ENCODE measurements around the gene SDK1.
A peak's percentile ranks its signal among the peaks of the same experiment; 100 is the strongest.

The SDK1 gene

DNA sequence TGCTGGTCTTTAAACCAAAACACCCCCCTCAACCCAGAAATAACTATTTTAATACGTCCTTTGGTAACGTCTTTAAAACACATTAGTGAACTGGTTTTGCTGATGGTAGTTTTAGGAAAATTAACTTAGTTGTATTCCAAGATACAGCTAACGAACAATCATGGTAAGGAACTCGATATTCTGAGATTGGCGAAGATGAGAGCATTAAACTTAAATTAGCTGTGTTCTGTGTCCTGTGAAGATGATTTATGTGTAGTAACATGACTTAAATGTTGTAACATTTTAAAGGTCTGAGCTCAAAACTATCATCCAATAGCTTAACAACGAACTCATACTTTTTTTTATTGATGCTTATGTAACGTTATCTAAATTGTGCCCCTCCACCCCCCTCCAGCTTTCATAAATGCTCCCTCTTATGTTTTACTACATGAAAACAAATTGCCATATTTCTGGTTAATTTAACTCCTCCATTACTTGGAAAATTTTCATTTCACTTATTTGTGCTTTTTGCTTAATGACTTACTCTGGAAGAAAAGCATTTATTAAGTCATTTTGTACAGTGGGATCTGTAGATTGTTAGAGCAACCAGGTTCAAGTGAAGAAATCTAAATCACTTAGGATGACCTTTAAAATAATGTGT lies 1.7 kb downstream of the SDK1 start:
- Histone ChIP-seq H3K36me3 (ENCODE audit: low read depth) (no peaks in the 10 kb centered on the region), H3K4me3 (ENCODE audit: severe bottlenecking) (no peak overlapping the region), H3K9me3 (ENCODE audit: severe bottlenecking) (no peaks in the 10 kb centered on the region), H3K4me1 (ENCODE audit: insufficient read depth, poor library complexity, severe bottlenecking) (no peaks in the 10 kb centered on the region), H3K27me3 (ENCODE audit: insufficient read depth, poor library complexity, severe bottlenecking) (peaks cover 13% of the 10 kb centered on the region), H3K27ac (ENCODE audit: poor library complexity, severe bottlenecking) (no peak overlapping the region)
- TF ChIP-seq, protein P1, sequence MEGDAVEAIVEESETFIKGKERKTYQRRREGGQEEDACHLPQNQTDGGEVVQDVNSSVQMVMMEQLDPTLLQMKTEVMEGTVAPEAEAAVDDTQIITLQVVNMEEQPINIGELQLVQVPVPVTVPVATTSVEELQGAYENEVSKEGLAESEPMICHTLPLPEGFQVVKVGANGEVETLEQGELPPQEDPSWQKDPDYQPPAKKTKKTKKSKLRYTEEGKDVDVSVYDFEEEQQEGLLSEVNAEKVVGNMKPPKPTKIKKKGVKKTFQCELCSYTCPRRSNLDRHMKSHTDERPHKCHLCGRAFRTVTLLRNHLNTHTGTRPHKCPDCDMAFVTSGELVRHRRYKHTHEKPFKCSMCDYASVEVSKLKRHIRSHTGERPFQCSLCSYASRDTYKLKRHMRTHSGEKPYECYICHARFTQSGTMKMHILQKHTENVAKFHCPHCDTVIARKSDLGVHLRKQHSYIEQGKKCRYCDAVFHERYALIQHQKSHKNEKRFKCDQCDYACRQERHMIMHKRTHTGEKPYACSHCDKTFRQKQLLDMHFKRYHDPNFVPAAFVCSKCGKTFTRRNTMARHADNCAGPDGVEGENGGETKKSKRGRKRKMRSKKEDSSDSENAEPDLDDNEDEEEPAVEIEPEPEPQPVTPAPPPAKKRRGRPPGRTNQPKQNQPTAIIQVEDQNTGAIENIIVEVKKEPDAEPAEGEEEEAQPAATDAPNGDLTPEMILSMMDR (IDR thresholded peaks at IDR 0.05; ENCODE audit: poor library complexity, severe bottlenecking): no peak
- ATAC-seq (ENCODE audit: low read depth) (no peak), DNase-seq (ENCODE audit: low spot score) (no peak)

- Histone ChIP-seq H3K27ac (ENCODE audit: poor library complexity, severe bottlenecking) (no peak overlapping the region), H3K36me3 (ENCODE audit: low read depth) (no peaks in the 10 kb centered on the region), H3K4me3 (ENCODE audit: severe bottlenecking) (no peak overlapping the region), H3K27me3 (ENCODE audit: insufficient read depth, poor library complexity, severe bottlenecking) (peaks cover 13% of the 10 kb centered on the region), H3K9me3 (ENCODE audit: severe bottlenecking) (no peaks in the 10 kb centered on the region), H3K4me1 (ENCODE audit: insufficient read depth, poor library complexity, severe bottlenecking) (no peaks in the 10 kb centered on the region)
- no peak for ATAC-seq (ENCODE audit: low read depth)
- TF ChIP-seq, protein P1 (IDR thresholded peaks at IDR 0.05; ENCODE audit: poor library complexity, severe bottlenecking): no peak
- DNase-seq (ENCODE audit: low spot score): no peak
Measured at GRCh38 chr7:3304131-3304530, 3.1 kb downstream of the SDK1 start.

DNA sequence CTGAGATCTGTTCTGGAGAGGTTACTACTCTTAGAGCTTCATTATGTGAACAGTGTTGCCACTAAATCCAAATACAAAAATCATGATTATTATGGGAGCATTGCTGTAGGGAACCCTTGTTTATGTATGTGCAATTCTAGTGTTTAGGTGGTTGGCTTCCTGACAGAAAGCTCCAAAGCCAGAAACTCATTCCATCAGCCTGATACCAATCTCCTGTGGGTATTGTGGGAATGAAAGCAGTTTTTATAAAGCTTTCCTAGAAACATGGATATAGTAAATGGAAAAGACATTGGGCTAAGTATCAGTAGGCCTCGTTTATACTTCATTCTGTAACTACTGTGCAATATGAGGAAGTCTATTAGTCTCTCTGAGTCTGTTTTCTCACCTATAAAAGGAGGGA lies 6.4 kb downstream of the SDK1 start:
- H3K4me3 ChIP-seq (ENCODE audit: severe bottlenecking): no peak overlapping the region
- no peak overlapping the region for H3K27ac ChIP-seq (ENCODE audit: poor library complexity, severe bottlenecking)
- peaks cover 4% of the 10 kb centered on the region for H3K4me1 ChIP-seq (ENCODE audit: insufficient read depth, poor library complexity, severe bottlenecking)
- ATAC-seq (ENCODE audit: low read depth) (no peak), DNase-seq (ENCODE audit: low spot score) (no peak)
- H3K27me3 ChIP-seq (ENCODE audit: insufficient read depth, poor library complexity, severe bottlenecking): peaks cover 6% of the 10 kb centered on the region
- TF ChIP-seq, protein P1 (IDR thresholded peaks at IDR 0.05; ENCODE audit: poor library complexity, severe bottlenecking): no peak
- H3K9me3 ChIP-seq (ENCODE audit: severe bottlenecking): no peaks in the 10 kb centered on the region
- H3K36me3 ChIP-seq (ENCODE audit: low read depth): no peaks in the 10 kb centered on the region

- H3K27me3 ChIP-seq (ENCODE audit: insufficient read depth, poor library complexity, severe bottlenecking): no peaks in the 10 kb centered on the region
- H3K27ac ChIP-seq (ENCODE audit: poor library complexity, severe bottlenecking): no peak overlapping the region
- DNase-seq (ENCODE audit: low spot score): no peak
- peaks cover 4% of the 10 kb centered on the region for H3K4me1 ChIP-seq (ENCODE audit: insufficient read depth, poor library complexity, severe bottlenecking)
- H3K9me3 ChIP-seq (ENCODE audit: severe bottlenecking): no peaks in the 10 kb centered on the region
- H3K36me3 ChIP-seq (ENCODE audit: low read depth): no peaks in the 10 kb centered on the region
- peak; percentile 75 for ATAC-seq (ENCODE audit: low read depth)
- H3K4me3 ChIP-seq (ENCODE audit: severe bottlenecking): no peak overlapping the region
- TF ChIP-seq, protein P1 (IDR thresholded peaks at IDR 0.05; ENCODE audit: poor library complexity, severe bottlenecking): peak; percentile 39
Measured at GRCh38 chr7:3309140-3309539, 8.1 kb downstream of the SDK1 start.

DNA sequence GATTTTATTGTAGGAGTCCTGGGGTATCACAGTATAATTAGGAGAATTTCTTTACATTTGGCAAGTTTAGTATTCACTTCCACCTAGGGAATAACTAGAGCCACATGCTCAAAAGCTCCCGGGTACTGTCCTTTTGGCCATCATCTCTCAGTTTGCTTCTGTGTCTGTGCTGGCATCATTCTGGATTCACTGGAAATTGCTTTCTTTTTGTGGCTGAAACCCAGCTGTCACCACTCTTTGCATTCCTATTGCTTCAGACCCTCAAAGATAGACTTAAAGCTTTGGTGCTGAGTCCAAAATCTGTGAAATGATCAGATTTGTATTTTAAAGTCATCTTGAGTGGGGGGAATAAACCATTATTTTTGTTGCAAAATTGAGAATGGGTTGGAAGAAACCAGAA lies 8.9 kb downstream of the SDK1 start:
- Histone ChIP-seq H3K36me3 (ENCODE audit: low read depth) (no peaks in the 10 kb centered on the region), H3K27me3 (ENCODE audit: insufficient read depth, poor library complexity, severe bottlenecking) (no peaks in the 10 kb centered on the region), H3K4me1 (ENCODE audit: insufficient read depth, poor library complexity, severe bottlenecking) (peaks cover 4% of the 10 kb centered on the region), H3K4me3 (ENCODE audit: severe bottlenecking) (no peak overlapping the region), H3K9me3 (ENCODE audit: severe bottlenecking) (no peaks in the 10 kb centered on the region), H3K27ac (ENCODE audit: poor library complexity, severe bottlenecking) (no peak overlapping the region)
- TF ChIP-seq, protein P1 (IDR thresholded peaks at IDR 0.05; ENCODE audit: poor library complexity, severe bottlenecking): no peak
- no peak for ATAC-seq (ENCODE audit: low read depth)
- no peak for DNase-seq (ENCODE audit: low spot score)

Data from RWPE2 (cell line).